B cell (primary cell): Measurements from ENCODE around the gene POLR1D.

ENCODE experiments used
- EZH2 ChIP-seq: IDR thresholded peaks from 2 replicates; pipeline ENCODE4 v1.6.1; 2012; ENCODE audit warnings: borderline replicate concordance, low read depth, mild to moderate bottlenecking, moderate library complexity, low read length; ENCODE audit not compliant: insufficient read depth, poor library complexity, severe bottlenecking
- TF ChIP-seq, protein P1 (sequence below): fragments of 200-600 bp; IDR thresholded peaks from one replicate; pipeline ENCODE4 v1.8.0; 2022; ENCODE audit warnings: antibody characterized with exemption, mild to moderate bottlenecking

- TF ChIP-seq, protein P1, sequence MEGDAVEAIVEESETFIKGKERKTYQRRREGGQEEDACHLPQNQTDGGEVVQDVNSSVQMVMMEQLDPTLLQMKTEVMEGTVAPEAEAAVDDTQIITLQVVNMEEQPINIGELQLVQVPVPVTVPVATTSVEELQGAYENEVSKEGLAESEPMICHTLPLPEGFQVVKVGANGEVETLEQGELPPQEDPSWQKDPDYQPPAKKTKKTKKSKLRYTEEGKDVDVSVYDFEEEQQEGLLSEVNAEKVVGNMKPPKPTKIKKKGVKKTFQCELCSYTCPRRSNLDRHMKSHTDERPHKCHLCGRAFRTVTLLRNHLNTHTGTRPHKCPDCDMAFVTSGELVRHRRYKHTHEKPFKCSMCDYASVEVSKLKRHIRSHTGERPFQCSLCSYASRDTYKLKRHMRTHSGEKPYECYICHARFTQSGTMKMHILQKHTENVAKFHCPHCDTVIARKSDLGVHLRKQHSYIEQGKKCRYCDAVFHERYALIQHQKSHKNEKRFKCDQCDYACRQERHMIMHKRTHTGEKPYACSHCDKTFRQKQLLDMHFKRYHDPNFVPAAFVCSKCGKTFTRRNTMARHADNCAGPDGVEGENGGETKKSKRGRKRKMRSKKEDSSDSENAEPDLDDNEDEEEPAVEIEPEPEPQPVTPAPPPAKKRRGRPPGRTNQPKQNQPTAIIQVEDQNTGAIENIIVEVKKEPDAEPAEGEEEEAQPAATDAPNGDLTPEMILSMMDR, result no peak
- no peak for TF ChIP-seq EZH2
These were observed 49.3 kb upstream of the POLR1D start for GRCh38 chr13:27572234-27572901.
